Effector memory CD4-positive, alpha-beta T cell (primary cell): ENCODE data around the gene IKBIP.

Experiments used
- DNase-seq, 3 donors: peaks; one replicate each; pipeline ENCODE4 v3.0.0-alpha.2; 2020
- H3K27ac ChIP-seq: 2 replicates; pipeline ENCODE4 v1.7.0; 2013; ENCODE audit warnings: mild to moderate bottlenecking, low read length, moderate library complexity; ENCODE audit not compliant: insufficient read depth, poor library complexity, severe bottlenecking
- H3K27me3 ChIP-seq: replicated peaks from 2 replicates; pipeline ENCODE4 v1.7.0; 2013; ENCODE audit warnings: mild to moderate bottlenecking, low read length; ENCODE audit not compliant: insufficient read depth, control insufficient read depth, poor library complexity, severe bottlenecking
- H3K36me3 ChIP-seq: 2 replicates; pipeline ENCODE4 v1.7.0; 2013; ENCODE audit warnings: mild to moderate bottlenecking, low read length, moderate library complexity; ENCODE audit not compliant: control insufficient read depth, insufficient read depth
- H3K4me1 ChIP-seq: 2 replicates; pipeline ENCODE4 v1.7.0; 2013; ENCODE audit warnings: low read length, mild to moderate bottlenecking; ENCODE audit not compliant: control insufficient read depth, insufficient read depth, poor library complexity, severe bottlenecking
- H3K4me3 ChIP-seq: 2 replicates; pipeline ENCODE4 v1.7.0; 2013; ENCODE audit warnings: low read length, low read depth, mild to moderate bottlenecking; ENCODE audit not compliant: insufficient read depth, poor library complexity, severe bottlenecking
- H3K9me3 ChIP-seq: 2 replicates; pipeline ENCODE4 v1.7.0; 2013; ENCODE audit warnings: mild to moderate bottlenecking, low read length, moderate library complexity; ENCODE audit not compliant: control insufficient read depth

The IKBIP gene

GRCh38 chr12:98594050-98594835 lies 50.3 kb downstream of the IKBIP start:
- no peaks in the 10 kb centered on the region for H3K27me3 ChIP-seq
- H3K4me3 ChIP-seq = peak overlapping the region; percentile 91
- peaks cover 8% of the 10 kb centered on the region for H3K4me1 ChIP-seq
- no peak for DNase-seq
- peak overlapping the region; percentile 98 for H3K27ac ChIP-seq
- no peaks in the 10 kb centered on the region for H3K9me3 ChIP-seq
- H3K36me3 ChIP-seq = peaks cover 28% of the 10 kb centered on the region

GRCh38 chr12:98593351-98594049 lies 51.1 kb downstream of the IKBIP start, which contains the start of gene SLC25A3:
SLC25A3 (plus strand) TSS chr12:98593686; CDS start chr12:98593979, 293 bp downstream.
- H3K9me3 ChIP-seq = no peaks in the 10 kb centered on the region
- peaks cover 20% of the 10 kb centered on the region for H3K36me3 ChIP-seq
- H3K27ac ChIP-seq = peak within 1 kb of the TSS; percentile 98
- H3K27me3 ChIP-seq = no peaks in the 10 kb centered on the region
- peak within 1 kb of the TSS; percentile 91 for H3K4me3 ChIP-seq
- H3K4me1 ChIP-seq = peaks cover 8% of the 10 kb centered on the region
- DNase-seq = peak; percentile 89 to 92 (median 91)

- H3K9me3 ChIP-seq = no peaks in the 10 kb centered on the region
- peaks cover 8% of the 10 kb centered on the region for H3K4me1 ChIP-seq
- peak in 1 of 3 donors; percentile 3 for DNase-seq
- H3K36me3 ChIP-seq = peaks cover 14% of the 10 kb centered on the region
- H3K4me3 ChIP-seq = peak overlapping the region; percentile 91
- H3K27ac ChIP-seq = peak overlapping the region; percentile 98
- H3K27me3 ChIP-seq = no peaks in the 10 kb centered on the region
Measured at GRCh38 chr12:98592825-98593322, 51.7 kb downstream of the IKBIP start.

- DNase-seq = no peak
- Histone ChIP-seq H3K27ac (no peak overlapping the region), H3K36me3 (no peaks in the 10 kb centered on the region), H3K9me3 (no peaks in the 10 kb centered on the region), H3K4me3 (no peak overlapping the region), H3K27me3 (no peaks in the 10 kb centered on the region), H3K4me1 (peaks cover 8% of the 10 kb centered on the region)
Measured at GRCh38 chr12:98591209-98591608, 53.4 kb downstream of the IKBIP start.

- Histone ChIP-seq H3K4me1 (no peaks in the 10 kb centered on the region), H3K4me3 (no peak overlapping the region), H3K27me3 (no peaks in the 10 kb centered on the region), H3K27ac (no peak overlapping the region), H3K9me3 (no peaks in the 10 kb centered on the region), H3K36me3 (no peaks in the 10 kb centered on the region)
- DNase-seq = no peak
Measured at GRCh38 chr12:98587084-98587483, 57.5 kb downstream of the IKBIP start.

- Histone ChIP-seq H3K27me3 (no peaks in the 10 kb centered on the region), H3K27ac (no peak overlapping the region), H3K4me3 (no peak overlapping the region), H3K9me3 (no peaks in the 10 kb centered on the region), H3K36me3 (no peaks in the 10 kb centered on the region), H3K4me1 (no peaks in the 10 kb centered on the region)
- DNase-seq = no peak
Measured at GRCh38 chr12:98582093-98582492, 62.5 kb downstream of the IKBIP start.

- Histone ChIP-seq H3K27ac (no peak overlapping the region), H3K9me3 (no peaks in the 10 kb centered on the region), H3K4me3 (no peak overlapping the region), H3K4me1 (no peaks in the 10 kb centered on the region), H3K36me3 (no peaks in the 10 kb centered on the region), H3K27me3 (no peaks in the 10 kb centered on the region)
- DNase-seq = no peak
Measured at GRCh38 chr12:98581101-98581500, 63.5 kb downstream of the IKBIP start.

DNA sequence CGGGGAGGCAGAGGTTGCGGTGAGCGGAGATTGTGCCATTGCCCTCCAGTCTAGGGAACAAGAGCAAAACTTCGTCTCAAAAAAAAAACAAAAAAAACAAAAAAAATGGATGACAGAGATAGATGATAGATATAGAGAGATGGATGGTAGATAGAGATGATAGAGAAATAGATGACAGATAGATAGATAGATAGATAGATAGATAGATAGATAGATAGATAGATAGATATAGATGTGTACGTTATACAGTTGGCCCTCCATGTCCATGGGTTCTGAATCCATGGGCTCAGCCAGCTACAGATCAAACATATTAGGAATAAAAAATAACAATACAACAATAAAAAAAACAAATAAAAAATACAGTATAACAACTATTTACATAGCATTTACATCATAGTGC lies 63.9 kb downstream of the IKBIP start:
- no peak for DNase-seq
- H3K4me1 ChIP-seq = no peaks in the 10 kb centered on the region
- no peak overlapping the region for H3K27ac ChIP-seq
- no peaks in the 10 kb centered on the region for H3K9me3 ChIP-seq
- no peaks in the 10 kb centered on the region for H3K27me3 ChIP-seq
- H3K36me3 ChIP-seq = no peaks in the 10 kb centered on the region
- H3K4me3 ChIP-seq = no peak overlapping the region

GRCh38 chr12:98579835-98580234 lies 64.8 kb downstream of the IKBIP start:
- Histone ChIP-seq H3K4me3 (no peak overlapping the region), H3K36me3 (no peaks in the 10 kb centered on the region), H3K27ac (no peak overlapping the region), H3K9me3 (no peaks in the 10 kb centered on the region), H3K4me1 (no peaks in the 10 kb centered on the region), H3K27me3 (no peaks in the 10 kb centered on the region)
- no peak for DNase-seq

DNA sequence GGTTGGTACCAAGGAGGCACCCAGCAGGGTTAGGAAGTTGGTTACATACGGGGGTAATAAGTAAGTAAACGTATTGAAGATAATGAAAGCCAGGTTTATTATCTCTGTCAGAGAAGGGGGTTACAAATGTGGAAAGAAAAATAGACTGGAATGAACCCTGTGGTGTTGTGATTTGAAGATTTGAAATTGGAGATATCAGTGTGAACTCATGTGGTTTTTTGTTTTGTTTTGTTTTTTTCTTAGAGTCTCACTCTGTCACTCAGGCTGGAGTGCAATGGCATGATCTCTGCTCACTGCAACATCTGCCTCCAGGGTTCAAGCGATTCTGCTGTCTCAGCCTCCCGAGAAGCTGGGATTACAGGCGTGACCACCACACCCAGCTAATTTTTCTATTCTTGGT lies 65.2 kb downstream of the IKBIP start:
- no peaks in the 10 kb centered on the region for H3K36me3 ChIP-seq
- H3K27ac ChIP-seq = no peak overlapping the region
- no peaks in the 10 kb centered on the region for H3K4me1 ChIP-seq
- H3K9me3 ChIP-seq = no peaks in the 10 kb centered on the region
- no peak overlapping the region for H3K4me3 ChIP-seq
- no peak for DNase-seq
- H3K27me3 ChIP-seq = no peaks in the 10 kb centered on the region
